Activated T-helper 1 cell treated with anti-CD3 and anti-CD28 coated beads, Interleukin-12 subunit alpha, Interleukin-12 subunit beta, Interleukin-2, Interleukin-4 antibody, amounts not matched to agents 30 ng/mL and 10 ng/mL and 1 ng/mL, durations not matched to agents 14 hours and 24 hours and 36 hours (primary cell): ENCODE data around the gene MYL7. TPM values are rescaled to one million over a fixed set of nuclear protein-coding genes. Genes with fewer than 3 reads are reported as not detected.
"Not testable (repeated sequence)": the region's sequence is repeated elsewhere in the genome, so short reads cannot be mapped to it uniquely, and the experiment has no call there.

Experiments
- DNase-seq: peaks from one replicate; pipeline ENCODE4 v3.0.0; 2021; ENCODE audit warnings: low spot score
- H3K27ac Mint-ChIP-seq: one replicate; pipeline ENCODE4 v1.8.0; 2021; ENCODE audit warnings: mild to moderate bottlenecking, mixed read lengths
- H3K27me3 Mint-ChIP-seq: one replicate; pipeline ENCODE4 v1.8.0; 2022; ENCODE audit warnings: mild to moderate bottlenecking, moderate library complexity, mixed read lengths; ENCODE audit not compliant: insufficient read depth
- H3K36me3 Mint-ChIP-seq: one replicate; pipeline ENCODE4 v1.8.0; 2021; ENCODE audit warnings: low read depth, mixed read lengths
- H3K4me1 Mint-ChIP-seq: one replicate; pipeline ENCODE4 v1.8.0; 2021; ENCODE audit warnings: low read depth, mixed read lengths
- H3K4me3 Mint-ChIP-seq: one replicate; pipeline ENCODE4 v1.8.0; 2021; ENCODE audit warnings: mild to moderate bottlenecking, moderate library complexity, mixed read lengths
- H3K9me3 Mint-ChIP-seq: one replicate; pipeline ENCODE4 v1.8.0; 2021; ENCODE audit warnings: mixed read lengths
- intact Hi-C: fragments of 100-400 bp; cut with micrococcal nuclease; formaldehyde crosslinking; loops from one replicate; pipeline ENCODE4 v1.15.1; 2024
- total RNA-seq: library from RNA; stranded (reverse); gene quantifications from 2 replicates; pipeline ENCODE4 v1.2.3, GENCODE V29; 2022

Gene MYL7
- total RNA-seq, 1 donor from 2014 or later: not detected

GRCh38 chr7:44127161-44127560 is 14.0 kb downstream of the MYL7 start:
- peaks cover 6% of the 10 kb centered on the region for H3K36me3 Mint-ChIP-seq
- peaks cover 8% of the 10 kb centered on the region for H3K4me1 Mint-ChIP-seq
- no peaks in the 10 kb centered on the region for H3K9me3 Mint-ChIP-seq
- intact Hi-C loops: loop anchor here (10.0 kb wide), 1 partner anchor 262 kb away; the partner anchor contains the start of gene MRPS24
- peaks cover 8% of the 10 kb centered on the region for H3K27me3 Mint-ChIP-seq
- DNase-seq: no peak
- no peak overlapping the region for H3K27ac Mint-ChIP-seq
- H3K4me3 Mint-ChIP-seq: no peak overlapping the region

DNA sequence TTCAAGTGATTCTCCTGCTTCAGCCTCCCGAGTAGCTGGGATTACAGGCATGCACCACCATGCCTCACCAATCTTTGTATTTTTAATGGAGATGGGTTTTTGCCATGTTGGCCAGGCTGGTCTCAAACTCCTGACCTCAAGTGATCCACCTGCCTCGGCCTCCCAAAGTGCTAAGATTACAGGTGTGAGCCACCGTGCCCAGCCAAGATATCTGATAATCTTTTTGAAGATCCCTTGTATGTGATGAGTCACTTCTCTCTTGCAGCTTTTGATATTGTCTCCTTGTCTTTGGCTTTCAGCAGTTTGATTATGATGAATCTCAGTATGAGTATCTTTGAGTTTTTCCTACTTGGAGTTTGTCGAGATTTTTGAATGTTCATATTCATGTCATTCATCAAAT is 14.6 kb downstream of the MYL7 start:
- intact Hi-C loops: loop anchor here (10.0 kb wide), 1 partner anchor 262 kb away; the partner anchor contains the start of gene MRPS24
- not testable (repeated sequence) for H3K27ac Mint-ChIP-seq, H3K4me3 Mint-ChIP-seq, H3K9me3 Mint-ChIP-seq, DNase-seq, H3K36me3 Mint-ChIP-seq, H3K27me3 Mint-ChIP-seq
- peaks cover 11% of the 10 kb centered on the region for H3K4me1 Mint-ChIP-seq

GRCh38 chr7:44124822-44125202 is 16.3 kb downstream of the MYL7 start:
- H3K27me3 Mint-ChIP-seq: peaks cover 8% of the 10 kb centered on the region

DNA sequence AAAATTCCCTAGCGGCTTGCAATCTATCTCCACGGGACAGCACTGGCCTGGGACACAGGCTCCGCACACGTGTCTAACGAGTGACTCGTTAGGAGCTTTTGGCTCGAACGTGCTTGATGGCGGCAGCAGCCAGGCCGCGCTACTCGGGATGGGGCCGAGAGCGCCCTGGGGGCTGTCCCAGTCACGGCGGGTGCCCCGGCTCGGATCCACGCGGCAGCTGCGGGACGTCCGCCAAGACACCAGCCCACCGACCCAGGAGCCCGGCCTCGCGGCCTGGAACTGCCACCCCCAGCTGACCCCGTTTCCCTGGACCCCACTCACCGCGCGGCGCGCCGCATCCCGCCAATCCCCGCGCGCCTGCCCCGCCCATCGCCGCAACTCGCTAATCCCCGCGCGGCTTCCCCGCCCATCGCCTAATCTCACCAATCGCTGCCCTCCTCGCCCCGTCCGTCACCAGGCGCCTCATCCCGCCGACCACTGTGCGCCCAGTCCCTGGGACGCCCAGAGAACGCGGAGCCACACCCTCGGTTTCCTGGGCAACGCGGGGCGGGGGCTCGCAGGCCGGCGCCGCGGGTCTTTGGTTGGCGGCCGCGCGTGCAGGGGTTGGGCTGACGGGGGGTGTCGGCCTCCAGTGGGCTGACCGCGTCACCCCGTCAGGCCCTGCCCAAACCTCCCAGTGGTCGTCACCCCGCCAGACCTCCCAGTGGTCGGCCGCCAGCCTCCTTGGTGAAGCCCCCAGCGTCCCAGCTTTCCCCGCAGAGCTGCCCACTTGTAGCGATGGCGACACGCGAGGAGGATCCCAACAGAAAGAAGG is 17.7 kb downstream of the MYL7 start, which contains the start of gene POLD2:
Gene POLD2 (minus strand): TSS at position 359 of the 814 bp plus-strand sequence. CDS start 1,495 bp downstream, outside the sequence.
- intact Hi-C loops: loop anchor here (1.0 to 10.0 kb wide), 12 partner anchors 19 to 673 kb away; partner anchors contain the start of genes AEBP1, DBNL, MRPS24 and NUDCD3

More at GRCh38 chr7:44124822-44125202, 16.3 kb downstream of the MYL7 start:
- Mint-ChIP-seq H3K27ac (no peak overlapping the region), H3K4me1 (peaks cover 23% of the 10 kb centered on the region), H3K9me3 (no peaks in the 10 kb centered on the region), H3K4me3 (peak overlapping the region; percentile 46), H3K36me3 (peaks cover 21% of the 10 kb centered on the region)
- intact Hi-C loops: loop anchor here (10.0 kb wide), 1 partner anchor 260 kb away; the partner anchor contains the start of gene MRPS24
- no peak for DNase-seq

GRCh38 chr7:44122529-44122928 is 18.6 kb downstream of the MYL7 start:
- no peak for DNase-seq
- Mint-ChIP-seq H3K9me3 (no peaks in the 10 kb centered on the region), H3K27me3 (peaks cover 7% of the 10 kb centered on the region), H3K4me1 (peaks cover 31% of the 10 kb centered on the region), H3K36me3 (peaks cover 37% of the 10 kb centered on the region), H3K27ac (peak overlapping the region; percentile 90), H3K4me3 (peak overlapping the region; percentile 96)
- intact Hi-C loops: loop anchor here (2.0 to 10.0 kb wide), 5 partner anchors 18 to 674 kb away; partner anchors contain the start of genes AEBP1, DBNL, MRPS24 and PPIA

More for the DNA sequence above, 17.7 kb downstream of the MYL7 start, which contains the start of gene POLD2:
- Mint-ChIP-seq H3K9me3 (no peaks in the 10 kb centered on the region), H3K27me3 (peaks cover 7% of the 10 kb centered on the region), H3K36me3 (peaks cover 33% of the 10 kb centered on the region), H3K4me3 (peak within 1 kb of the TSS; percentile 96), H3K4me1 (peaks cover 31% of the 10 kb centered on the region), H3K27ac (peak within 1 kb of the TSS; percentile 90)
- DNase-seq: peak; percentile 98

GRCh38 chr7:44121761-44122420 is 19.2 kb downstream of the MYL7 start:
- H3K27me3 Mint-ChIP-seq: peaks cover 7% of the 10 kb centered on the region
- H3K27ac Mint-ChIP-seq: peak overlapping the region; percentile 90
- intact Hi-C loops: loop anchor here (2.0 to 10.0 kb wide), 5 partner anchors 17 to 675 kb away; partner anchors contain the start of genes AEBP1, DBNL, MRPS24 and PPIA
- no peak for DNase-seq
- H3K4me3 Mint-ChIP-seq: peak overlapping the region; percentile 96
- H3K4me1 Mint-ChIP-seq: peaks cover 31% of the 10 kb centered on the region
- peaks cover 37% of the 10 kb centered on the region for H3K36me3 Mint-ChIP-seq
- no peaks in the 10 kb centered on the region for H3K9me3 Mint-ChIP-seq

DNA sequence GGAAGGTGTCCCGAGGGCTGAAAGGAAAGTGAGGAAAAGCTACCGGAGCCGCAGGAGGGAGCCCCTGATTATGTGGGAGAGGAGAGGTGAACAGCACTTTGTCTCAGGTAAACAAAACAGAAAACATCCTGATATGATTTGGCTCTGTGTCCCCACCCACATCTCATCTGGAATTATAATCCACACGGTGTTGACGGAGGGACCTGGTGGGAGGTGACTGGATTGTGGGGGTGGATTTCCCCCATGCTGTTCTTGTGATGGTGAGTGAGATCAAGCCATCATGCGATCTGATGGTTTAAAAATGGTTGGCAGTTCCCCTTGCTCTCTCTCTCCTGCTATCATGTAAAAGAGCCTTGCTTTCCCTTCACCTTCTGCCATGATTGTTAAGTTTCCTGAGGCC is 20.7 kb downstream of the MYL7 start:
- Mint-ChIP-seq H3K4me3 (peak overlapping the region; percentile 34), H3K27me3 (peaks cover 1% of the 10 kb centered on the region), H3K36me3 (peaks cover 37% of the 10 kb centered on the region), H3K4me1 (peaks cover 31% of the 10 kb centered on the region), H3K27ac (no peak overlapping the region), H3K9me3 (no peaks in the 10 kb centered on the region)
- DNase-seq: no peak
- intact Hi-C loops: loop anchor here (10.0 kb wide), 1 partner anchor 256 kb away; the partner anchor contains the start of gene MRPS24

DNA sequence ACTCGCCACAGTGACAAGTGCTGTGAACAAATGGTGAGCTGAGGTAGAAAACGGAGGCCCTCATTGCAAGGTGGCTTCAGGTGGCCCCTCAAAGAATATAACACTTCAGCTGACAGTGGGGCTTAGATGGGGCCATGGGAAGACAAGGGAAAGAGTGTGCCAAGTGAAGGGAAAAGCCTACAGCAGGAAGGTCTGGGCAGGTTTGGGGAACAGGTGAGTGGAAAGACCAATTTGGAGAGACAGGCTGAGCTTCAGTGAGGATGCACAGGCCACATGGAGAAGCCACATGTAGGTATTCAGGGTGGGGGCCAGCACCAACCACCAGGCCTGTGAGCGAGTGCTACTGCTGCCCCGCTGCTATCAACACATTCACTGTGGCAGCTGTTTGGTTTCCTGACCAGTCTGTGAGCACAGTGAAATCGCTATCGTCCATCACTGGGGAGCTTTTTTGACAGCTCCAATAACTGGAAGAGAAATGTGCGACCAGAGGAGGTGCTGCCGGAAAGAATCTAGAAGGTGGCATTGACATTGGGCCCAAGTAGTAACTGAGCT is 21.2 kb downstream of the MYL7 start:
- peak overlapping the region; percentile 77 for H3K27ac Mint-ChIP-seq
- no peaks in the 10 kb centered on the region for H3K9me3 Mint-ChIP-seq
- peaks cover 31% of the 10 kb centered on the region for H3K4me1 Mint-ChIP-seq
- intact Hi-C loops: loop anchor here (10.0 kb wide), 1 partner anchor 255 kb away; the partner anchor contains the start of gene MRPS24
- no peak for DNase-seq
- H3K4me3 Mint-ChIP-seq: peak overlapping the region; percentile 50
- H3K27me3 Mint-ChIP-seq: no peaks in the 10 kb centered on the region
- peaks cover 37% of the 10 kb centered on the region for H3K36me3 Mint-ChIP-seq

GRCh38 chr7:44117801-44118429 is 23.2 kb downstream of the MYL7 start:
- intact Hi-C loops: no loop called here
- Mint-ChIP-seq H3K27ac (peak overlapping the region; percentile 8), H3K4me1 (peaks cover 31% of the 10 kb centered on the region), H3K4me3 (no peak overlapping the region), H3K36me3 (peaks cover 42% of the 10 kb centered on the region), H3K27me3 (no peaks in the 10 kb centered on the region), H3K9me3 (no peaks in the 10 kb centered on the region)
- DNase-seq: no peak

GRCh38 chr7:44116789-44117666 is 24.1 kb downstream of the MYL7 start:
- no peak overlapping the region for H3K4me3 Mint-ChIP-seq

DNA sequence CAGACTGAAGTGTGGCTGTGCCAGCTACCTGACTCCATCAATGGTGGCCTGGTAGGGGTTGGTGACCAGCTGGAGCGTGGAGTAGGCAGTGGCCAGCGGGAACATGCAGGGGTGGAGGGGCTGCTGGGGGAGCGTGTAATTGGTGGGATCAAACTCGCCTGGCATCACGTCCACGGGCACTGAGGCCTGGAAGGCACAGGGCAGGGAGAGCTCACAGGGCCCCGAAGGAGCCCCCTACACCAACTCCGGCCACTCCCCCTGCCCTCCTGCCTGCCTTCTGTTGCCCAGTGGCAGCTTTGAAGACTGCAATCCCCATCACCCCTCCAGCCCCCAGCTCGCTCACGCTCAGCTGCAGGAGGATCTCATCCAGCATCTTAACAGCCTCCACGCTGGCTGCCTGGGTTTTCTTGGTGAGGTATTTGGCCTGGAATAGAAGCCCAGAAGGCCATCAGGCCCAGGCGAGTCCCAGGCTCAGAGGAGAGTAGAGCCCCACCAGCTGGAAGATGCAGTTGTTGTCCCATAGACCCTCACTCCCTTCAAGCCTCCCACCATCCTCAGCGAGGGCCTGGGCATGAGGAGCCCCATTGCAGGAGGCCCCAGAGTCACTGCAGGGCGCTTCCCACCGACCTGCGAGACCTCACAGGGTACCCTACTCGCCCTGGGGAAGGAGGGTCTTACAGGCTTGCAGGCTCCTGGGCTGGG is 24.9 kb downstream of the MYL7 start:
- Mint-ChIP-seq H3K36me3 (peaks cover 35% of the 10 kb centered on the region), H3K9me3 (no peaks in the 10 kb centered on the region), H3K27ac (no peak overlapping the region), H3K4me1 (peaks cover 20% of the 10 kb centered on the region), H3K4me3 (no peak overlapping the region), H3K27me3 (no peaks in the 10 kb centered on the region)
- no peak for DNase-seq
- intact Hi-C loops: no loop called here

More at GRCh38 chr7:44116789-44117666, 24.1 kb downstream of the MYL7 start:
- no peak for DNase-seq
- no peaks in the 10 kb centered on the region for H3K9me3 Mint-ChIP-seq
- peaks cover 35% of the 10 kb centered on the region for H3K36me3 Mint-ChIP-seq
- intact Hi-C loops: no loop called here
- peaks cover 22% of the 10 kb centered on the region for H3K4me1 Mint-ChIP-seq
- no peak overlapping the region for H3K27ac Mint-ChIP-seq
- H3K27me3 Mint-ChIP-seq: no peaks in the 10 kb centered on the region
